ENCODE data around the gene KRT76.

Gene KRT76

DNA sequence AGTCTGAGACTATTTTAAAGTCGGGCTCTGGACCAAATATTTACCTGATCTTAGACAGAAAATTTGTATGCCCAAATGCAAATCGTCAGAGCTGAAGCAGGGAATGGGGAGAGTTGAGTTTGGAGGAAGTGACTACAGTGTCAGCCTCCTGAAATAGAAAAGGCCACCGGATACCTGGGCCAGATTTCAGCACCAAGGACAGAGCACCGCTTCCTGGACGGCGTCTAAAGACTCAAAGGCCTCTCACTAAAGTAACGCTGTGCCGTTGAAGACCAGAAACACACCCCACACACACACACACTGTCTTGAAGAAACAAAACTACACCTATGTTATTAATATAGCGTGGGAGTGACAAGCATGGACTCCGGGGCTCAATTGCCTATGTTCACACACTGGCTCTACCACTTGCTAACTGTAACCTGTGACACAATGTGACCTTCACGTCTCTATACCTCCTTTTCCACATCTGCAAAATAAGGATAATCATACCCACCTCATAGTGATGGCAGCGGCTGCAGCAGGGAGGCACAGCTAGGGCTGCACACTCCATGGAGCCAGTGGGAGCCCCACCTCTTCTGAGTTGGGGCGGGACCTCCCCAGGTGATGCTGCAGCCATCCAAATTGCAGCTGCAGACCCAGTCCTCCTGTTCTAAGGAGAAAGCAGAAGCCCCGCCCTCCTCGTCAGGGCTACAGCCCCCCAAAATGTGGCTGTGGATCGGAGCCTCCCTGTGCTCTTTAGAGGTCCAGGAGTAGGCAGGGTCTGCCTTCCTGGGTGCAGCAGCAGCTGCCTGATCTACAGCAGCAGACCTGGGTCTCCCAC is 35.6 kb downstream of the KRT76 start:
- Histone ChIP-seq H3K27me3 (ENCODE audit: control insufficient read depth, insufficient read depth, low read length) (0 out of 2 replicates have a peak, but pooled peaks cover 2% of the 10 kb centered on the region), H3K36me3 (ENCODE audit: control insufficient read depth, insufficient read depth, low read length) (no peaks in the 10 kb centered on the region), H3K4me3 (ENCODE audit: low read depth, low read length) (no peak overlapping the region), H3K4me1 (ENCODE audit: control insufficient read depth, insufficient read depth, low read length) (no peaks in the 10 kb centered on the region), H3K9me3 (ENCODE audit: control insufficient read depth, insufficient read depth, low read length) (no peaks in the 10 kb centered on the region), H3K27ac (ENCODE audit: low read depth, low read length) (no peak overlapping the region), H3K9ac (ENCODE audit: low read depth, low read length) (no peak overlapping the region)

DNA sequence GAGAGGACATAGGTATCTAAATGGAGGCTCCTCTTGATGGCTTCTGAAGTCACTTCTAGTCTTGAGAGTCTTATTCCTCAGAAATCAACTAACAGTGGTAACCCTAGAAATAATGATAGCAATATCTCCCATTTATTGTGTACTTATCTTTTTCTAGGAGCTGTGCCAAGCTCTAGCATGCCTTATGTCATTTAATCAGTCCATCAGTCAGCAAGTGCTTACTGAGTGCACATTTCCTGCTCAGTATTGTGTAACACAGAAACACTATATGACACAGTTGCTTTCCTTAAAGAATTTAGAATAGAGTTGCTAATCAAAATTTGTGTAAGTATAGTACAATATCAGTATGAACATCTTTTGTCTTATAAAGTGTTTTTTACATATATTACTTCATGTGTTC is 36.6 kb downstream of the KRT76 start:
- H3K9ac ChIP-seq (ENCODE audit: low read depth, low read length): no peak overlapping the region
- H3K36me3 ChIP-seq (ENCODE audit: control insufficient read depth, insufficient read depth, low read length): no peaks in the 10 kb centered on the region
- H3K4me3 ChIP-seq (ENCODE audit: low read depth, low read length): no peak overlapping the region
- no peaks in the 10 kb centered on the region for H3K9me3 ChIP-seq (ENCODE audit: control insufficient read depth, insufficient read depth, low read length)
- 0 out of 2 replicates have a peak, but pooled peaks cover 2% of the 10 kb centered on the region for H3K27me3 ChIP-seq (ENCODE audit: control insufficient read depth, insufficient read depth, low read length)
- H3K4me1 ChIP-seq (ENCODE audit: control insufficient read depth, insufficient read depth, low read length): no peaks in the 10 kb centered on the region
- H3K27ac ChIP-seq (ENCODE audit: low read depth, low read length): no peak overlapping the region

DNA sequence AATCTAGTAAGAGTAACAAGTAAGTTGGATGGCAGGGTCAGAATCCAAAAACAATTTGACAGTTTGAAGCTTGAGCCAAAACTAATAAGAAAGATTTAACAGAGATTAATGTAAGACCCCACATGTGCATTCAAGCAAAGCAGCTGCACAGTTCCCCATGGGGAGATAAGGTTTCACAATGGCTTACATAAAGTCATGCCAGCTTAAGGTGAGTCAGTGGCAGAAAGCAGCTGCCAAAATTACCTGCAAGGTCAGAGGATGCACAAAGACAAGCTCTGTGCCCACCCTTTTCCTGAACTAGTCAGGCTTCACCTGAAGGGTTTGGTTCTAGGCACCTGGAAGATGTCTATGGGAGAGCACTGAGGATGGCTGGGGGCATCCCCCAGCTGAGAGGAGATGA is 37.2 kb downstream of the KRT76 start:
- Histone ChIP-seq H3K27ac (ENCODE audit: low read depth, low read length) (no peak overlapping the region), H3K4me3 (ENCODE audit: low read depth, low read length) (no peak overlapping the region), H3K4me1 (ENCODE audit: control insufficient read depth, insufficient read depth, low read length) (no peaks in the 10 kb centered on the region), H3K27me3 (ENCODE audit: control insufficient read depth, insufficient read depth, low read length) (0 out of 2 replicates have a peak, but pooled peaks cover 2% of the 10 kb centered on the region), H3K9ac (ENCODE audit: low read depth, low read length) (no peak overlapping the region), H3K36me3 (ENCODE audit: control insufficient read depth, insufficient read depth, low read length) (no peaks in the 10 kb centered on the region), H3K9me3 (ENCODE audit: control insufficient read depth, insufficient read depth, low read length) (no peaks in the 10 kb centered on the region)

DNA sequence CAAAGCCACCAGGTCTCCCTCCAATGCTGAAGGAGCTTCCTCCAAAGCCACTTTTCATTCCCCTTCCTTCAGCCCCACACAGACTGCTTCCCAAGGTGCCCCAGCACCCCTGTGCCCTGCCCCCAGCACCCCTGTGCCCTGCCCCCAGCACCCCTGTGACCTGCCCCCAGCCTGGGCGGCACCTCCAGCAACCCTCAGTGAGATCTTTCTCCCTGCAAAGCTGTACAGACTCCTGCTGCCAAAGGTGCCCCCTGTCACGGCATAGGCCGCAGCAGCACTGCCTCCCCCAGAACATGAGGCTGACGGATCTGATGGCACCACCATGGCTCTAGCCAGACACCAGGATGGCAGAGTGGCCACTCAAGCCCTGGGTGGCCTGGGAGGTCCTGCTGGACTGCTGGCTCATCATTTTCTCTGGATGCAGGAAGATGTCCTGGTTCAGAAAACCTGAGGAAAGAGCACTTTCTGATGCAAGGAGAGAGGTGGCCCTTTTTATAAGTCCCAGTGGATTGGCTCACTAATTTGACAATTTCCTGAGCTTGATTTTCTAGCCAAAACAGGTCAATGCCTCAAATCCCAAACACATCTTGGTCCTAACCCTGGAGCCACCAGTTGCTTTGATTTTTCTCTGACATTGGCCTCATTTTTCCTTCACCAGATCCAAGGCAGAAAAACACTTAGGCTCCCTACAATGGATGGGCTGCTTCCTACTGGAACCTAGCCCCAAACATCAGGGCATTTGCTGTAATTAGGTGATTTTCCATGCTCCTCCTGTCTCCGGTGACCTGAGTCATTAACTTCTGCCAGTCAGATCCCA is 41.1 kb downstream of the KRT76 start:
- Histone ChIP-seq H3K4me1 (ENCODE audit: control insufficient read depth, insufficient read depth, low read length) (no peaks in the 10 kb centered on the region), H3K27ac (ENCODE audit: low read depth, low read length) (no peak overlapping the region), H3K36me3 (ENCODE audit: control insufficient read depth, insufficient read depth, low read length) (no peaks in the 10 kb centered on the region), H3K9me3 (ENCODE audit: control insufficient read depth, insufficient read depth, low read length) (no peaks in the 10 kb centered on the region; the same call in 1 of the 2 replicates), H3K27me3 (ENCODE audit: control insufficient read depth, insufficient read depth, low read length) (0 out of 2 replicates have a peak, but pooled peaks cover 2% of the 10 kb centered on the region), H3K4me3 (ENCODE audit: low read depth, low read length) (no peak overlapping the region), H3K9ac (ENCODE audit: low read depth, low read length) (no peak overlapping the region)

- no peak overlapping the region for H3K9ac ChIP-seq (ENCODE audit: low read depth, low read length)
- no peak overlapping the region for H3K27ac ChIP-seq (ENCODE audit: low read depth, low read length)
- no peaks in the 10 kb centered on the region; the same call in 1 of the 2 replicates for H3K9me3 ChIP-seq (ENCODE audit: control insufficient read depth, insufficient read depth, low read length)
- H3K27me3 ChIP-seq (ENCODE audit: control insufficient read depth, insufficient read depth, low read length): 0 out of 2 replicates have a peak, but pooled peaks cover 5% of the 10 kb centered on the region
- H3K4me3 ChIP-seq (ENCODE audit: low read depth, low read length): no peak overlapping the region
- no peaks in the 10 kb centered on the region for H3K4me1 ChIP-seq (ENCODE audit: control insufficient read depth, insufficient read depth, low read length)
- H3K36me3 ChIP-seq (ENCODE audit: control insufficient read depth, insufficient read depth, low read length): no peaks in the 10 kb centered on the region
Measured at GRCh38 chr12:52735106-52735505, 42.0 kb downstream of the KRT76 start.

DNA sequence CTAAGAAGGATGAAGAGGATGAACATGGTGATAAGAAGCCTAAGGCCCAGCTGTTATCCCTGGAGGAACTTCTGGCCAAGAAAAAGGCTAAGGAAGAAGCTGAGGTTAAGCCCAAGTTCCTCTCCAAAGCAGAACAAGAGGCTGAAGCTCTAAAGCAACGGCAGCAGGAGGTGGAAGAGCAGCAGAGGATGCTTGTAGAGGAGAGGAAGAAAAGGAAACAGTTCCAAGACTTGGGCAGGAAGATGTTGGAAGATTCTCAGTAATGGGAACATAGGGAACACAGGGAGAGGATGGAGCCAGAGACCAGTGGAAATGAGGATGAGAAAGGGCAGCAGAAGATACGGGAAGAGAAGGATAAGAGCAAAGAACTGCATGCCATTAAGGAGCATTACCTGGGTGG is 46.4 kb downstream of the KRT76 start:
- 0 out of 2 replicates have a peak, but pooled peaks cover 5% of the 10 kb centered on the region for H3K27me3 ChIP-seq (ENCODE audit: control insufficient read depth, insufficient read depth, low read length)
- no peak overlapping the region for H3K9ac ChIP-seq (ENCODE audit: low read depth, low read length)
- no peaks in the 10 kb centered on the region for H3K36me3 ChIP-seq (ENCODE audit: control insufficient read depth, insufficient read depth, low read length)
- H3K9me3 ChIP-seq (ENCODE audit: control insufficient read depth, insufficient read depth, low read length): no peaks in the 10 kb centered on the region; the same call in 1 of the 2 replicates
- no peak overlapping the region for H3K27ac ChIP-seq (ENCODE audit: low read depth, low read length)
- no peak overlapping the region for H3K4me3 ChIP-seq (ENCODE audit: low read depth, low read length)
- no peaks in the 10 kb centered on the region for H3K4me1 ChIP-seq (ENCODE audit: control insufficient read depth, insufficient read depth, low read length)

DNA sequence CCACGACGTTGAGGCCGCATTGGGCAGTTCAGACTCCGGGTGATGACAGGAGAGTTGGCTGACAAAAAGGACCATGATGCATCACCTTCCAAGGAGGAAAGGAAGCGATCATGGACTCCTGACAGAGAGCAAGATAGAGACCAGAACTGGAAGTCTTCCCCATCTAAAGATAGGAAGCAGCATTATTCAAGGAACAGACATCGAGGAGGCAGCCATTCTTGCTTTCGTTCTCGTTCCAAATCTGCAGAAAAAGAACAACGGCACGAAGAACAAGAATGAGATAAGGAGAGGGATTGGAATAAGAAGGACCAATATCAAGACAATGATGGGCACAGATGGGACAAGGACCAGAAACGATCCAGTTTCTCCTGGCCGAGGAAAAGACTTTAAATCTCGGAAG is 46.8 kb downstream of the KRT76 start:
- H3K27ac ChIP-seq (ENCODE audit: low read depth, low read length): no peak overlapping the region
- 0 out of 2 replicates have a peak, but pooled peaks cover 5% of the 10 kb centered on the region for H3K27me3 ChIP-seq (ENCODE audit: control insufficient read depth, insufficient read depth, low read length)
- no peaks in the 10 kb centered on the region for H3K4me1 ChIP-seq (ENCODE audit: control insufficient read depth, insufficient read depth, low read length)
- no peaks in the 10 kb centered on the region for H3K36me3 ChIP-seq (ENCODE audit: control insufficient read depth, insufficient read depth, low read length)
- H3K9me3 ChIP-seq (ENCODE audit: control insufficient read depth, insufficient read depth, low read length): no peaks in the 10 kb centered on the region; the same call in 1 of the 2 replicates
- no peak overlapping the region for H3K9ac ChIP-seq (ENCODE audit: low read depth, low read length)
- H3K4me3 ChIP-seq (ENCODE audit: low read depth, low read length): no peak overlapping the region

- Histone ChIP-seq H3K27me3 (ENCODE audit: control insufficient read depth, insufficient read depth, low read length) (0 out of 2 replicates have a peak, but pooled peaks cover 5% of the 10 kb centered on the region), H3K36me3 (ENCODE audit: control insufficient read depth, insufficient read depth, low read length) (no peaks in the 10 kb centered on the region), H3K9ac (ENCODE audit: low read depth, low read length) (no peak overlapping the region), H3K27ac (ENCODE audit: low read depth, low read length) (no peak overlapping the region), H3K9me3 (ENCODE audit: control insufficient read depth, insufficient read depth, low read length) (no peaks in the 10 kb centered on the region; the same call in 1 of the 2 replicates), H3K4me1 (ENCODE audit: control insufficient read depth, insufficient read depth, low read length) (no peaks in the 10 kb centered on the region), H3K4me3 (ENCODE audit: low read depth, low read length) (no peak overlapping the region)
Measured at GRCh38 chr12:52729147-52729546, 48.0 kb downstream of the KRT76 start.

DNA sequence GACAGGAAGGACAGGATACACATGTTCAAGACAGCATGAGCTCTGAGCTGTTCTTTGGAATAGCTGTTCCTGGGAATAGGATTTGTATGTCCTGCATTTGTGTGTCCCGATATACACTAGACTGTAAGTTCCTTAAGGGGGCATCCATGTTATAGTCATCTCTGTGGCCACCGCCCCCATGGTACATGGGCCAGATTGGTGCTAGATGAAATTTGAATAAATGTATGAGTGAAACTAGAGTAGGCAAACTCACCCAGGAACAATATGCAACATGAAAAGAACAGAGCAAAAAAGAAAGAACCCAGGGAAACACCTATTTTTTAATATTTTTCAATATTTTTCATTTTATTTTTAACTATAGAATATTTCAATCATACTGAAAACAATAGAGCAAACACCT is 48.8 kb downstream of the KRT76 start:
- Histone ChIP-seq H3K9ac (ENCODE audit: low read depth, low read length) (no peak overlapping the region), H3K36me3 (ENCODE audit: control insufficient read depth, insufficient read depth, low read length) (no peaks in the 10 kb centered on the region), H3K4me3 (ENCODE audit: low read depth, low read length) (no peak overlapping the region), H3K4me1 (ENCODE audit: control insufficient read depth, insufficient read depth, low read length) (no peaks in the 10 kb centered on the region), H3K9me3 (ENCODE audit: control insufficient read depth, insufficient read depth, low read length) (no peaks in the 10 kb centered on the region; the same call in 1 of the 2 replicates), H3K27ac (ENCODE audit: low read depth, low read length) (no peak overlapping the region), H3K27me3 (ENCODE audit: control insufficient read depth, insufficient read depth, low read length) (0 out of 2 replicates have a peak, but pooled peaks cover 5% of the 10 kb centered on the region)

DNA sequence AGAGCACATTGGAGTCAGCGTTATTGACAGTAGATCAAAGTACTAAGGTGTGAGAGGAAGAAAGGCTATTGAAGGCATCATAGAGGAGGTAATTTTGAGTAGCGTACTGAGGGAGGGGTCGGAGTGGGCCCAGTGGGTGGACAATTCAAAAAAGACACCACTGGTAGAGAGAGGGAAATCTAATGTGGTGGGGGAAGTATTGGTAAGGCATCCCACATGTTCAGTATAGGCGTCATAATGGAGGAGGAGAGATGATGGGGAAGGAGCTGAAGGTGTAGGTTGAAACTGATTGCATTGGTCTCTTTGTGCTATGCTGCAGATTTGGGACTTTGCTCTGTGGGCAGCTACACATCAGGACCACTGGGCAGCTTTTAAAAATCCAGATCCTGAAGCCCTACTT is 50.1 kb downstream of the KRT76 start:
- 0 out of 2 replicates have a peak, but pooled peaks cover 5% of the 10 kb centered on the region for H3K27me3 ChIP-seq (ENCODE audit: control insufficient read depth, insufficient read depth, low read length)
- no peaks in the 10 kb centered on the region for H3K9me3 ChIP-seq (ENCODE audit: control insufficient read depth, insufficient read depth, low read length)
- no peaks in the 10 kb centered on the region for H3K36me3 ChIP-seq (ENCODE audit: control insufficient read depth, insufficient read depth, low read length)
- H3K27ac ChIP-seq (ENCODE audit: low read depth, low read length): no peak overlapping the region
- H3K4me3 ChIP-seq (ENCODE audit: low read depth, low read length): no peak overlapping the region
- H3K9ac ChIP-seq (ENCODE audit: low read depth, low read length): no peak overlapping the region
- no peaks in the 10 kb centered on the region for H3K4me1 ChIP-seq (ENCODE audit: control insufficient read depth, insufficient read depth, low read length)
